Effector CD8-positive, alpha-beta T cell (primary cell): ENCODE data around the gene DLGAP1.

Source experiments
- DNase-seq: peaks from one replicate; lab custom pipeline; 2025; lab: John Stamatoyannopoulos, UW

DLGAP1 gene

DNA sequence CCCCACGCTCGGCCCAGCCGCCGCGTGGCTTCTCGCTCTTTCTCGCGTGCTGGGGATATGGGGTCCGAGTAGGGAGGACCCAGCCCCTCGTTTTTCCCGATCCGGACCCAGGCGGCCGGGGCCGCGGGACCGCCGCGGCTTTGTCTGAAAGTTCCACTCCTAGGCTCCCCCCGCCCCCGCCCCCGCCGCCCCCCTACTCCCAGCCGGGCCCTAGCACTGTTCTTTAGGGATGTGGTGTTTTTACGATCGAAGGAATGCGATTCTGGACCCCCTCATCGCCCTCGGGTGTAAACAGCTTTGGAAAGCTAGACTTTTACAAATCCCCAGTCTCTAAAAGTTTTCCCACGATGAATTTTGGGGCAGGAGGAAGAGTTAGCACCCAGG is 1004.3 kb downstream of the DLGAP1 start:
- no peak for DNase-seq

DNA sequence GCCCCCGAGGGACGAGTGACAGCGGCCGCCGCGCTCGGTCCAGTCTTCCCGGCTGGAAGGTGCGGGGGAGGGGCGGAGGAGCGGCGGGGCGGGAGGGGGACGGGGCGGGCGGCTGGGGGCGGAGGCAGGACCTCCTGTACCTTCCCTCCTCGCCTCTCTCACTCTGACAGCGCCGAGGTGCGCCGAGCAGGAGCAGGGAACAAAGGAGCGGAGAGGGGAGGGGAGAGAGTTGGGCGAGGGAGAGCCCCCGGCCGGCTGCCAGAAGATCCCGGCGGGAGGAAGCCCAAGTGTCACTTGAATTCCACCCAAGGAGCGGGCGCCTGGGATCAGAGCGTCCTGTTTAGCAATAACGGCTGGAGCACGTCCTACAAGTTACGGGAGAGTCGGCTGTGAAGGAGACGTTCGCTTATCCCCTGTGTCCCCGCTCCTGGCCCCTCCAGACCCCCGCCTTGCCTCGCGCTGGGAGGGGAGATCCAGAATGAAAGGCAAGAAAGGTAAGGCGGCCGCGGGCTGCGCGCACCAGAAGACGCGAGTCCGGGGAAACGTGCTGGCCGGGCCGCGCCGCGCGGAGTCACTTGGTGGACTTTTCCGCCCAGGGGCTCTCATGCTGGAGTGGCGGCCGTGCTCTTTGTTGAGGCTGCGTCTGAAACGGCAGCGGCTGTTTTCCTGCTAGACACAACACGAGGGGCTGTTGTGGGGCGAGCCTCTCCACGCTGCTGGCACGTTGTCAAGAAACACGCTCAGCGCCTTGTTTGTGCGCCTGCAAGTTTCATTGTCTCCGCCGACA is 1004.9 kb downstream of the DLGAP1 start, which contains the start of gene TGIF1:
Gene TGIF1 (plus strand): TSS at position 161 of the 787 bp plus-strand sequence. CDS start 318 bp downstream, at position 479.
- peak; percentile 52 for DNase-seq

DNA sequence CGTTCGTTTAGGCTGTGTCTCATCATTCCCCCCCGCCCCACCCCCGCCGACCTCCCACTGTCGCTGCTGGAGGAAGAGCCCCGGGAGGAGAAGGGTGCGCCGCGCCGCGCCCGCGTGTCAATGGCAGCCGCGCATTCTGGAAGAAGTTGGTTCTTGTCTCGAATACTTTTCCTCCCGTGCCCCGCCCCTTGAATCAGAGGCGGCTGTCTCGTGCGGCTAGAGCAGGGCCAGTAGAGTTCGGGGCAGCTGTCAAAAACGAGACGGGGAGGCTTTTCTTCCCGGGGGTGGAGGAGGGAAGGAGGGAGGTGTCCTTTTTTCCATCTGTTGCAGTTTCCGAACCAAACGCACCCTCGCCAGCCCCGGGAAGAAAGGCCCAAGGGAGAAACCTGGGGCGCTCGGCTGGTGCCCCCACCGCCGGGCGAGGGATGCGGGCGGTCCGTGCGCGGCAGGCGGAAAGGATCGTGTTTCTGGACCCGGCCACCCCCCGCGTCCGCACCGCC is 1005.5 kb downstream of the DLGAP1 start:
- peak; percentile 66 for DNase-seq

DNA sequence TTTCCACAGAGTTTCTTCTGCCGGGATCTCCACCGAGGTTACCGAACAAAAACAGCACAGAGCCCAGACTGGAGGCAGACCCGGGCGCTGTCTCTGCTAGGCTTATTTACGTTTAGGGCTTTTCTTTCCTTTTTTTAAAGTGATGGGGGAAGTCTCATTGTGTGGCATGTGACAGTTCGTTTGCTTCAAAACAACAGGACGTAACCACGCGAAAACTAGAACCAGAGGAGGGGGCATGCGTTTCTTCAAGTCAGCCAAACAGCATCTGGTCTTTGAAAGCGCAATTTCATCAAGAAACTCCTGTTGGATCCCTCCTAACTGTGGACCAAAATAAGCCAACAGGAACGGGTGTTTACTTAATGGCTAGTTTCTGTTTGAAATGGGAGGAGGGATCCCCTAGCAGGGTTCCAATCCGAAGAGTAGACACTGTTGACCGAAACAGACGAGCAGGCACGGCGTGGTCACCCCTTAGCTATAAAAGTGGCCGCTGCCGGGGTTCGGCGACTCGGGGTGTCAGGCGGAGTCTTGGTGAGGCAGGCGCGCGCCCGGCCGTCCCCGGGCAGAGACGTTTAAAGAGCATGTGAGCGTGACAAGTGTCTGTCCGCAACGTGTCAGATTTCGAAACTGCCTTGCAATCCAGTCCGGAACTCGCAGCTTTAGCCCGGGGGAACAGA is 1006.1 kb downstream of the DLGAP1 start:
- DNase-seq: peak; percentile 66

GRCh38 chr18:3447895-3448837 is 1006.9 kb downstream of the DLGAP1 start:
- peak; percentile 61 for DNase-seq

GRCh38 chr18:3447068-3447894 is 1007.8 kb downstream of the DLGAP1 start:
- peak; percentile 20 for DNase-seq
